NCI-H146 (cell line): ENCODE data around the gene ME3.
"Not testable (repeated sequence)": the region's sequence is repeated elsewhere in the genome, so short reads cannot be mapped to it uniquely, and the experiment has no call there.

Experiments
- DNase-seq: peaks from one replicate; lab custom pipeline; 2025; lab: John Stamatoyannopoulos, UW

Gene ME3

DNA sequence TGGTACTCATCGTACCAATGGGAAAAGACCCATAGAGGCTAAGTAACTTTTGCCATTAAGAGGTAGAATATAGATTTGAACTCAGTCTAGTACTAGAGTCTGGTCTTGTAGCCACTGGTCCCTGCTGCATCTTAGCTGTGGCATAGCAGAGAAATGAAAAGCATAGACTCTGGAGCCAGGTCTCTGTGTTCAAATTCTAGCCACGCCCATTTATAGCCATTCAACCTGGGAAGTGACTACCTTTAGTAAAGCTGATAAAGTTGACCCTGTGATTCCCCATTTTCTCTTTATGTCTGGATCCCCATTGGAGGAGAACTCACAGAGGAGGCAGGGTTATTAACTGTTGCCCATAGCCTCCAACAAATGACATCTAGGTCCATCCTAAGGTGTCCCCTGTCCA, 113.6 kb downstream of the ME3 start:
- DNase-seq: no peak

DNA sequence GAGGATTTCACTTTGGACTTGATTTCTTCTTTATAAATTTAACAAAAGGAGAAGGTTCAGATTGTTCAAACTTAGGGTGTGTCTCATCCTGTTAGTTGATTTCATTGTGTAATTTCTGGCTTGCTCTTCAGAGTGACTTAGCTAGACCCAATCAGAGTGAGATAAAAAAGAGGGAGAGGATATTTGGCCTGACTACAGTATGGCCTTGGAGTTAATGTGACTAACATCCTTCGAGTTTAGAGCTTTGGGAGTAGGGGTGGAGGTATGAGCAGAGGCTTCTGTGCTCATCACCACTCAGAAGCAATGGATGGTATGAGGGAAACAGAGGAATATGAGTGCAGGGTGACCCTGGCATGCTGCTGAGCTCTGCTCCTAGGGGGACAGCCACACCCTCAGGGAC, 114.2 kb downstream of the ME3 start:
- DNase-seq: no peak

DNA sequence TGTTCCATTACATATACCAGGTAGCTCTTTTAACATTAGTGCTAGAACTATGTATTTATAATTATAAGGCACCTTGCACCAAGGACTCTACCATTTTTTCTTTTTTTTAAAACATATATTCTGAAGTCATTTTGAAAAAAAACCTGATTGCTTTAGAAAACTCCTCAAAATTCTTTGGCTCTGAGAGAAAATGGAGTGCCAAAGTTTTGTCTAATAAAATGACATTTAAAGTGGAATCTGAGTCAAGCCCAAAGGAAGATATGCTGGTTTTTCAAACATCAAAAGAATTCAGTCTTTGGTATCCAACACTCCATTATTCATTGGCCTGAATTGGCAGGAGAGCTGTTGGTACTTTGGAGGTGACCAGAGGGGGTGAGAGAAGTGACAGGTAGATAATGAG, 116.5 kb downstream of the ME3 start:
- DNase-seq: no peak

DNA sequence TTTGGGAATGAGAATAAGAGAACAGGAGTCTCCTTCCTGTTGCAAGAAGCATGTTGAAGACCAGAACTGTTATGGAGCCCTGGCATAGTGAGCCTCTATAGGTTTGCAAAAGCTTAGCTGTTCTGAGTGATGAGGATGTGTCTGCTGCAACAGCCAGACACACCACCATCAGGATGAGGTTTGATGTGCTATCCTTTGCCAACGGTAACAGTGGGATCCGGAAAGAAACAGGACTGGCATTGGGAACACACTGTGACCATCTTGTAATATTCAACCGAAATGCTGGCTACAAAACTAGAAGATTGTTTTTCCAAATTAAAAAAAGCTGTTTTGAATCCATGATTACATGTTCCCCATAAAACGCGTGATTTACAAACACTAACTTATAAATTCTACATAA, 117.0 kb downstream of the ME3 start:
- DNase-seq: no peak

DNA sequence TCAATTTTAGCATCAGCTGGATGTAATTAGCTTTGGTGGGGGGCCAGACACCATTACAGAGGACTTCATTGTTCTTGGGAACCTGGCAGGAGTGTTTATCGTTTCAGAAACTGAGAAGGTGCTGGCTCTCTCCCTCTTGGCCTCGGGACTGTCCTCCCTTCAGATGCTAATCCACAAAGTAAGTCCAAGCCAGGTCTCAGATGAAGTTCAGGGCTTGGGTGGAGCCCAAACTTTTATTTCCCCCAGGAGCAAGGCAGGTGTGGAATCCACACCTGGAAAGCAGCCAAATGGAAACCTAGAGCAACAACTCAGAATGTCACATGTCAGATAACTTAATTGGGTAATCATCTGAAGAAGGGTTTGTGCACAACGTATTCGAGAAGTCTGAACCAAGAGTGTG, 119.2 kb downstream of the ME3 start:
- no peak for DNase-seq

DNA sequence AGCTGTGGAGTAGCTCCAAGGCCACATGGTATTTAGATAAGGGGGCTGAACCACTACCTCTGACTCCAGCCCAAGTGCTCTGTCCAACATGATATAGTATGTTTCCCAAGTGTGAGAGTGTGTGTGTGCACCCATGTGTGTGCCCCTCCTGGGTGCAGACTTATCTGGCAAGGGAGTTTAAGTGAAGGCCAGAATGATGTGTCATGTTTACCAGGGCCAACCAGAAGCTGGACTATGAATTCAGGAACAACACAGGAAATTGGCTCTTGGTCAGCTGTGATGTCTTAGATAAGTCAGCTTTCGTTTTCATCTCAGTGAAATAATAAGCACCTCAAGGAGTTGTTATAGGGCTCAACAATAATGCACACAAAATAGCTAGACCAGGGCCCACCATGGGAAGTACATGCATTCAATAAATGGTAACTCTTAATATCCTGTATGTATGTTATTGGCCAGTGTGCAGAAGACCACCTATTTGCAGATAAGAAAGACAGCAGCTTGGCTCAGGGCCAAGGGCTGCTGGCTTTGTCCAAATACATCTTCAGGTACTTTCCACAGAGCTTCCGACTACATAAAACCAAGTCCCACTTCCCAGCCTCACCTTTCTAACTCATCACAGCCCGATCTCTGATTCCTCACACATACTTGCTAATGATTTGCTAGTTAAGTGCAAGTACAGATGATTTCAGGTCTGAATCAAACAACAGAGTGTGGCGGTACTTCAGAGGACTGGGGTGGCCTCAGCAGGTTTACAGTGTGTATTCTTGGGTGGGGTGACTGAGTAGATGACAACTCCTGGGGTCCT, 120.9 kb downstream of the ME3 start:
- DNase-seq: no peak

DNA sequence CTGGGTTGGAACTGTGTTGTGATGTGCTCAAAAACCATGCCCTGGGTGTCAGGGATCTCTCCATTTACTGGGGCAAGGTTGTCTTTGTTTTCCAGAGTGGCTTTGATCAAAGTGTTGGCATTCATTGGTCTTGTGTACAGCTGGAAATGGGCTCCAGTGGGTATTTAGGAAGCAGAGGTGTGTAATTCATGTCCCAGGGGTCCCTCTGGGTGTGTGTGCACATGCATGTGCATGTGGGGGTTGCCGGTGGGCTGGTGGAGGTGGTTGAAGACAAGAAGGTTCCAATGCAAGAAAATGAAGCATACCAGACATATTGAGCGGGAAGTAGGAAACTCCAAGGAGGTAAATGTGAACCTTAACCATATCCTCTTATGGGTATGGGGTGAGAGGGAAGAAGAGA, 121.7 kb downstream of the ME3 start:
- DNase-seq: no peak

DNA sequence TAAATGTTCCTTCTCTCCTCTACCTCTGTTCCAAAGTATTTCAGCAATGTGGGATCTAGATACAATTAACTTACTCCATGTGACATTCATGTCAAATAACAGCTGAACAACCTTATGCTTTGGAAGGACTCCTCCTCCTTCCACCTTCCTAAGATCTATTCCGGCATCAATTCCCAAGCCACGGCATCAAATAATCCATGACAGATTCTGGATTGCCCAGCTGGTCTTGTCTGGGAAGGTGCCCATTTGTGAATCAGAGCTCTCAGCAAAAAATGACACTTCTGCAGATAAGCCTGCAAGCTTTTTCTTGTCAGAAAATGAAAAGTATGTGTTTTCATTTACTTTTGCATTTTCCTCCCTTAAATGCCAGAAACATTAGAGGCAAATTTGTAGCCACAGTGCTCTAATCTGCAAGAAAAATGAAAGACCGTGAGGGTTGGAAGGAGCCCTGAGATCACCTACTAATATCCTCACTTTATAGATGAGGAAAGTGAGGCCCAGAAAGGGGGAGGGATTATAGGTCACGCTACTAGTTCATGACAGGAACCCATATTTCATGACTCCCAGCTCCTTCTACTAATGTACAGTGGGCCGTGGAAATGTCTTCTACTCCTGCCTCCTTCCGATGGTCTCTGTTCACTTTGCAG, 124.0 kb downstream of the ME3 start:
- DNase-seq: no peak

DNA sequence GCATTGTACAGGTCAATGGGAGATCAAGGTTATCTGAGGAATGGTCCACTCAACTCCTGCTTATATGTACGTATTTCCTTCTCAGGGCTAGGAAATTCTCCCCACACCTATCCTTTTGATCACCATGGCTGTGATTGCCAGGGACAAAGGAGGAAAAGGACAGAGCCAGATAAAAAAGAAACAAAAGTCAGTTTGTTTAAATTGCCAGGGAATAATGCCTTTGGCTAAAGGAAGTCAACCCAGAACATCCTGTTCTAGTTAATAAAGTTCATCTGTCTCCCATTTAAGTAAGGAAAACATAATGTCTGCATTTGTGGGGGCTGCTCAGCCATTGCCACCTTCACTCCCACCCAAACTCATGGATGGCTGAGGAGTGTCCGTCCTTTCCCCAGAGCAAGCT, 124.7 kb downstream of the ME3 start:
- DNase-seq: no peak

DNA sequence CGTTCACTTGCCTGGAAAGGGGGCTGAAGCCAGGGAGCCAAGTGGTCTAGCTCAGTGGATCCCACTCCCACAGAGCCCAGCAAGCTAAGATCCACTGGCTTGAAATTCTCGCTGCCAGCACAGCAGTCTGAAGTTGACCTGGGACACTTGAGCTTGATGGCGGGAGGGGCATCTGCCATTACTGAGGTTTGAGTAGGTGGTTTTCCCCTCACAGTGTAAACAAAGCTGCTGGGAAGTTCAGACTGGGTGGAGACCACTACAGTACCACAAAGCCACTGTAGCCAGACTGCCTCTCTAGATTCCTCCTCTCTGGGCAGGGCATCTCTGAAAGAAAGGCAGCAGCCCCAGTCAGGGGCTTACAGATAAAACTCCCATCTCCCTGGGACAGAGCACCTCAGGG, 131.1 kb downstream of the ME3 start:
- DNase-seq: not testable (repeated sequence)

DNA sequence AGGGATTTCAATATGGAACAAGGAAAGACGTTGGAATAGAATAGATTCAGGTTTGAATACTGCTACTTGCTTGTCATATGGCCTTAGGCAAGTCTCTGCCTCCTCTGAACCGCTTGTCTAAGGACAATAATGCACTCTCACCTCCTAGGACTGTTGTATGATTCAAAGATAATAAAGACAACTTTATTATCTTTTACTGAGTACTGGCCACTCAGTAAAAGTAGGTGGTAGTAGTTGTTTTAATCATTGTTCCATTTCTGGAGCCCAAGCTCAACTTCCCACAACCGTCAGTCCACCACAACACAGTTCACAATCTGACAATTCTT, 134.2 kb downstream of the ME3 start:
- no peak for DNase-seq

DNA sequence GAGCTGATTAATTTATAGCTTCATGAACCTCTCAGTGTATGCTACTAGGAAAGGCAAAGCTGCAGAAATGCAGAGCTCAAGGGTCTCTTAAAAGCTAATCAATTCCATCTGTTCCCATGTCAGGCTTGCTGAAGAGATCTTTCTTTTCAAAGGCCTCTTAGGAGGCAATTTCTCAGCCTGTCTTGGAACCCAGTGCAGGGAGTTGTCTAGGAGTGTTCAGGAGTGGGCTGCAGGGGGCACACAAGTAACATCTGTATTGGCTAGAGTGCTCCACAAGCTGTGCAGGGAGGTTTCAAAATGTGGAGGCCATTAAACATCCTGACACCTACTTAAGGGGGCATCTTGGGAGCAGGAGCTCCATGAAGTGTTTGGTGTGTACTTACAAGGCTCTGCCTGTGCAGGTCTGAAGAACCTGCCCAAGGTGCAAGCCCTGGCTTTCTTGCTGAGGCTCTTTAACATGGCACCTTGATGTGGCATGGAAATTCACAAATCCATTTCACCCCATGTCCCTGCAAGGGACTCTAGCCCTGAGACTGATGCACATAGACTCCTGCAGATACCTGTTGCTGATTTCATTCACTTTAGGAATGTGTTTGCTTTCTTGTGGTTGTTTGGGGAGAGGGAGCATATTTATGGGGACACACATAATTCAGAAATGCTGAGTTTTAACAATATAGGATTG, 134.7 kb downstream of the ME3 start:
- no peak for DNase-seq

DNA sequence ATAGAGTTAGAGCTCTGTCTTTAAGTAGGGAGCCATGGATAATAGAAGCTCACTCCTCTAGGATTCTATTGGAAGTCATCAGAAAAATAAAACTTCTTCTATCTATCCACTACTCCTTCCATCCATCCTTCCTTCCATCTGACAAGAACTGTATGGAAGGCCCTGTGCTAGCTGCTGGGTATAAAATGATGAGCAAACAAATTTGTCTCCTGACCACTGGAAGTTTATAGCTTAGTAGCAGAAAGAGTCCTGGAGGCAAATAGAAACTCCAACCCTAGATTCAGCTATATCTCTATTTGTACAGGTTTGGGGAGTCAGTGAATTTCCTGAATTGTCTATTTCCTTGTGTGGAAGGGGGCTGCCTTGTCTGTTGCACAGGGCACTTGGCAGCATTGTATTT, 136.6 kb downstream of the ME3 start:
- no peak for DNase-seq

DNA sequence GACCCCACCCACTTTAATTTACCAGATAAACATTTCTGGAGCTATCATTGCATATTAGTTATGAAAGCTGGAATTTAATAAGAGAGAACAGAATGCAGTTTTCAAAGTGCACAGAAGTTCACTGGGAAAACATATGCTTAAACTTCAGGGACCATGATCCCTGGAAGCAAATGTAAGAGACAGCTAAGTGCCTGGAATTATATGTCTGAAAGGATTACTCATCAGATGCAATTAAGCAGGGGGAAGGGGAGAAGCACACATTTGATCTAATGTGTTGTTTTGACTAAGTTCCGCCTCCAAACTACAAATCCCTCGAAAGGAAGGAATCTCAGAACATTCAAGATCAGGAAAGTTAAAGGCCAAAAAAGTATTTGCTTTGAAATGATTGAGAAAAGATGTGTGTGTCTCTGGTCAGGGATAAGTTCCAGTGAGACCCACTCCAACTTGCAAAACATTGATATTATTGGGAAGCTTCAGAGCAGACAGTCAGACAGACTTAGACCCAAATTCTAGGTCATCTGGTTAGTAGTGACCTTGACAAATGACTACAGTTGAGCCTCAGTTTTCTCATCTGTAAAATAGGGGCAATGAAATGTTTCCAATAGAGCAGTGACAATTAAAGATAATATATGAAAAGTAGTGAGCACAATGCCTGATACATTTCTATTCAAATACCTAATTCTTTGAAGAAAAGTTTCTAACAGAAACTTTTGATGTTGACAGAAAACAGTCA, 147.6 kb downstream of the ME3 start:
- DNase-seq: no peak

DNA sequence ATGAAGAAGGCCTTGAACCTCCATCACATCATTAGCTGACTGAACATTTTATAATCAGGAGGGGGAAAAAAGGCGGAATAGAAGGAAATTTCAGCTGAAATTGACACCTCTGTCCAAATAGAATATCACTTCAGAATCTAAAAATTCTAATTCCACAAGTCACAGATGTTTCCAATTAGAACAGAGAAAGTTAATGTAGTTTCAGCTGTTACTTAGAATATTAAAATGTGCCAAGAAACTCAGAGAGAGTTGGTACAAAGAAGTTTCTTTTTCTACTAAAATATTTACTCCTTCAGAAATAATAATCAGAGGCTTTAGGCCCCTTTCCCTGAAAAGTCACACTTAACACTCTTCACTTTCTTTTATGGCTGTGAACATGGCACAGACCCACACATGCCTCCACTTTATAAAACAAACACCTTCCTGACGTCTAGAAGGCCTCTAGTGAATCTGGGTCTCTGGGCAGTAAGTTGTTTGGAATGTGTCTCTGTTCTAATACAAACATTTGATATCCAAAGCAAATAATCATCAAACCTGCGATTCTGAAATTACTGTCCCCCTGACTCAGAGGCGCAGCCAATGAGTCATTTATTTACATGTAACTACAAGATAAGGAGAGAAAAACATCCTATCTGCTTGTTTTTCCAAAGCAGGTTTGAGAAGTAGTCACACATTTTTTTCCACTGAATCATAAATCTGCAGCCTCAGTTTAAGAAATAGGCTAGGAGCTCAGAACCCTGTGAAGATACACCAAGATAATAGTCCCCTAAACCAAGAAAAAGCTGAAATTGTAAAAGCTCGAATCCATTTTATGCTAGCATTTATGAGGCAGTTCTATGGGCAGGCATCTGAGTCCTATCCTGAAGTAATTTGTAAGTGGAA, 148.4 kb downstream of the ME3 start:
- DNase-seq: no peak

DNA sequence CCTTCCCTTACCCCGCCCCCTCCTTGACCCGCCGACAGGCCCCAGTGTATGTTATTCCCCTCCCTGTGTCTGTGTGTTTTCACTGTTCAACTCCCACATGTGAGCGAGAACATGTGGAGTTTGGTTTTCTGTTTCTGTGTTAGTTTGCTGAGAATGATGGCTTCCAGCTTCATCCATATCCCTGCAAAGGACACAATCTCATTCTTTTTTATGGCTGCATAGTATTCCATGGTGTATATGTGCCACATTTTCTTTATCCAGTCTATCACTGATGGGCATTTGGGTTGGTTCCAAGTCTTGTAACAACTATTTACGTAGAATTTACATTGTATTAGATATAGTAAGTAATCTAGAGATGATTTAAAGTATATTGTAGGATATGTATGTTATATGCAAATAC, 149.9 kb downstream of the ME3 start:
- not testable (repeated sequence) for DNase-seq

DNA sequence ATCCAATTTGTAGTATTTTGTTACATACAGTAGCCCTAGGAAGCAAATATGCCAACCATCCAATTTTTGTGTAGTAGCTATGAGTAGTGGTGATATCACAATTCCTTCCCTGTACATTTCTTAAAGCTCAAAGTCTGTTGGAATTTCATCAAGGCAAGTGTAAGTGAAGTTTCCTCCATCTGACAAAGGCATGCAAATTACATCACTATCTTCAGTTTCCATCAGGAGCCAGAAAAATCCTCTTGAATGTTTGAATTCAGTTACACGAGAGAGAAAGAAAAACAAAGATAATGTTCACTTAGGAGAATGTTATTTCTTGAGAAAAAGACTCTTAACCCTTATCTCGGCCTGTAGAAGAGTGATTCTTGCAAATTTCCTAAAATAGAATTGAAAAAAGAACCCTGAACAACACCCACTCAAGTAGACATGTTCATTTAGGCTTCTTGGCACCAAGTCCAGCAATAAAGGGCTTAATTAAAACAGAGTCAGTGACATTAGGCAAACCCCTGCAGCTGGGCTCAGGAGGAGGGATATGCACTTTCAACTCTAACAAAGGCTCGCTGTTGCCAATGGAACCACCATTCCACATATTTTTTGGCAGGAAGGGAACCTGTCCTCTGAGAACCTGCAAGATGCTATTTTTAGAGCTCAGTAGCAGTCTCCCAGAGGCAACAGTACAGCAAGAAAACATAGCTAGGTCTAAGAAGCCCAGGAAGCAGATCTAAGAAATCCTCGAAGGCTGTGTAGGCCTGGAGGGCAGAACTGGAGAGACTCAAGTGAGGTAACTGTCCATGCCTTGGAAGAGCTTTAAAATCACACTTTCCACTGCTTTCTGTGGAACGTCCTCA, 153.1 kb downstream of the ME3 start:
- no peak for DNase-seq

DNA sequence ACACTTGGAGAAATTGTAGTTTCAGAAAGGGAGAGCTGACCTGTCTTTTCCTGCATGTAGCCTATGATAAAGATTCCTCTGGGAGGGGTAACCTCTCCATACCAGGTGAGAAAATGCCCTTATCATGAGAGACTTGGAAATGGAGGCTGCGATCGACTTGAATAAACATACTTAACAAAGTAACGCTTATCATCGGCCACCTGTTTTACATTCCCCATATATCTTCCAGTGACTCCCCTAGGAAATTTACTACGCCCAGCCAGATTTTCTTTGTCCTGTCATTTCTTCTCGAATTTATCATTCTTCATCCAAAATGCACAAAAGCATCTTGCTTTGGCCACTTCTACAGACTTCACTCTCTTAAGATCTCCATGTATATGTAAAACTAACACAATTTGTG, 154.2 kb downstream of the ME3 start:
- no peak for DNase-seq

DNA sequence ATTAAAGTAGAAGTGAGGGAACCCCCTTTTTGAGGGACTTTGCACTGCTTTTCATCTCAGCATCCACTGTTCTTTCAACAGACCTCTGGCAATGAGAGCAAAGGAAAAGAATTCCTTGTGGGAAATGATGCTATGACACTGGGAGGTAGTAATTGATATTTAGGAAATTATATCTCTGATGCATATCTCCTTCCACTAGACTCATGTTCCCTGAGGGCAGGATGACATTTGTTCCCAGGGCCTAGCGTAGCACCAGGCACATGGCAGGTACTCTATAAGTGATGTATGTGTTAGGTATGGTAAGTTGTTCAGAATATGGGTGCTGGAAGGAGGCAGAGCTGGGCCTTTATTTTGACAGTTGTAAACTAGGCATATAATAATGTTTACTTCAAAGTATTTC, 154.9 kb downstream of the ME3 start:
- no peak for DNase-seq

DNA sequence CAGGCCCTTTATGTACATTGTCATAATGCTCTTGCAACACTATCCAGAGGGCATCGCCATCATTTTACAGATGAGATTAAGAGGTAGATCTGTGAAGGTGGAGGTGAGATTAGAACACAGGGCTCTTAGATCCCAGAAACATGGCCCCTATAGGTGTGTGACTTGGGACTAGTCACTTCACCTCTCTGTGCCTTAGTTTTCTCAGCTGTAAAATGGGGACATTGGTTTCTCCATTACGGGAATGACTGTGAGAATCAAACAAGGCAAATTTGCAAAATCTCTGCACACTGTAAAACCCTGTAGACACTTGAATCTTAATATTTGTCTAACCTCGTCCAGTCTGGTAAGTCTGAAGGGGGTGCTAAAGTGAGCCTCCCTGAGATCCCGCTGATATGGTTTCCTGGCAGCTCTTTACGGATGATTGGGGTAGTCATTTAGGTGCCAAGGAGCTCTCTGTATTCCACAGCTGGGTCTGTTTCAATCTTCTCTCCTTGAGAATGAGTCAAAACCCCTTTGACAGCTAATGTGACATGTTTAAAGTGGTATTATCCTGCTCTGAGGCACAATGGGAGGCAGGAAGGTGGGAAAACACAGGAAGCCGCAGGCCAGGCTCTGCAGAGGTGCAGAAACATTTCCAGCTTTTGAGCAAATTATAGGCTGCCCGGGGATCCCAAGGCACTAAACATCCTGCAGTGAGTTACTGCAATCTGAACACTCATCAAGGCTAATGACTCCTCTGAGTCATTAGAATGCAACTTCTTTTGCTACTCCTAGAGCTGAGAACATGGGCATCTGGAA, 156.9 kb downstream of the ME3 start:
- no peak for DNase-seq
